Measurements from ENCODE around the gene INSR. TPM values are rescaled to one million over a fixed set of nuclear protein-coding genes. Genes with fewer than 3 reads are reported as not detected.

Gene INSR
- total and polyA plus RNA-seq, 2 donors (not counting 3 experiments of a cell fraction or from before 2014, with no cell fraction given) = 4.9 to 19.5 TPM

DNA sequence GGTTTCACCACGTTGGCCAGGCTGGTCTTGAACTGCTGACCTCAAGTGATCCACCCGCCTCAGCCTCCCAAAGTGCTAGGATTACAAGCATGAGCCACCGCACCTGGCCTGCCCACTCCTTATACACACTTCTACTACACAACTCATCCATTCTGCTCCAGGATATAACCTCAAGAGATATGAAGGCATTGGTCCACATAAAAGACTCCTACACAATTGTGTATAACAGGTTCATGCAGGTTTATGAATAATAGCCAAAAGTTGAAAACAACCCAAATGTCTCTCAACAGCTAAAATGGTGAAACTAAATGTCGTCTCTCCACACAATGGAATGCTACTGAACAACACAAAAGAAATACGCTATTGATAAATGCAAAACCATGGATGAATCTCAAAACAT is 58.1 kb downstream of the INSR start:
- Histone ChIP-seq H3K9ac (replicated peaks; ENCODE audit: extremely low read depth, insufficient read depth, low read length) (no peak overlapping the region), H3K27me3 (ENCODE audit: control insufficient read depth in 2 of 2, insufficient read depth in 2 of 2, low read length in 2 of 2) (no peaks in the 10 kb centered on the region), H3K27ac (ENCODE audit: insufficient read depth, low read depth, low read length) (no peak overlapping the region), H3K36me3 (ENCODE audit: control insufficient read depth in 2 of 2, extremely low read depth in 1 of 2, insufficient read depth in 2 of 2, low read length in 2 of 2) (no peaks in the 10 kb centered on the region), H3K4me3 (replicated peaks in 1 of 3; ENCODE audit: insufficient read depth in 1 of 3, low read depth in 1 of 3, low read length in 3 of 3) (no peak overlapping the region), H4K20me1 (replicated peaks; ENCODE audit: control insufficient read depth, extremely low read depth, insufficient read depth, low read length) (no peaks in the 10 kb centered on the region), H3K9me1 (replicated peaks; ENCODE audit: control insufficient read depth, extremely low read depth, insufficient read depth, low read length) (no peaks in the 10 kb centered on the region), H3K79me2 (ENCODE audit: control insufficient read depth, insufficient read depth, low read length) (no peaks in the 10 kb centered on the region), H3K4me2 (ENCODE audit: insufficient read depth, low read length) (no peak overlapping the region), H3K4me1 (ENCODE audit: control insufficient read depth, extremely low read depth, insufficient read depth, low read length) (no peaks in the 10 kb centered on the region), H2AFZ (ENCODE audit: low read depth, low read length) (no peak overlapping the region), H3K9me3 (replicated peaks; ENCODE audit: control insufficient read depth, insufficient read depth, low read length) (no peaks in the 10 kb centered on the region)
- dilution Hi-C loops (cut with MboI; ENCODE audit: extremely low pct_ligation_motif_present, low sequenced_read_pairs) (no loop called here), intact Hi-C loops (cut with micrococcal nuclease) (no loop called here)
- no peak for DNase-seq (ENCODE audit: low read depth, low spot score)
- FAIRE-seq = no peak
- no peak for TF ChIP-seq FOS (IDR thresholded peaks at IDR 0.05; ENCODE audit: borderline replicate concordance, insufficient read depth, low read length)
- no peak for TF ChIP-seq JUN (IDR thresholded peaks at IDR 0.05; ENCODE audit: borderline replicate concordance, insufficient read depth, insufficient read length, low read depth)
- TF ChIP-seq, protein P1, sequence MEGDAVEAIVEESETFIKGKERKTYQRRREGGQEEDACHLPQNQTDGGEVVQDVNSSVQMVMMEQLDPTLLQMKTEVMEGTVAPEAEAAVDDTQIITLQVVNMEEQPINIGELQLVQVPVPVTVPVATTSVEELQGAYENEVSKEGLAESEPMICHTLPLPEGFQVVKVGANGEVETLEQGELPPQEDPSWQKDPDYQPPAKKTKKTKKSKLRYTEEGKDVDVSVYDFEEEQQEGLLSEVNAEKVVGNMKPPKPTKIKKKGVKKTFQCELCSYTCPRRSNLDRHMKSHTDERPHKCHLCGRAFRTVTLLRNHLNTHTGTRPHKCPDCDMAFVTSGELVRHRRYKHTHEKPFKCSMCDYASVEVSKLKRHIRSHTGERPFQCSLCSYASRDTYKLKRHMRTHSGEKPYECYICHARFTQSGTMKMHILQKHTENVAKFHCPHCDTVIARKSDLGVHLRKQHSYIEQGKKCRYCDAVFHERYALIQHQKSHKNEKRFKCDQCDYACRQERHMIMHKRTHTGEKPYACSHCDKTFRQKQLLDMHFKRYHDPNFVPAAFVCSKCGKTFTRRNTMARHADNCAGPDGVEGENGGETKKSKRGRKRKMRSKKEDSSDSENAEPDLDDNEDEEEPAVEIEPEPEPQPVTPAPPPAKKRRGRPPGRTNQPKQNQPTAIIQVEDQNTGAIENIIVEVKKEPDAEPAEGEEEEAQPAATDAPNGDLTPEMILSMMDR (IDR thresholded peaks at IDR 0.05; ENCODE audit: extremely low read depth in 1 of 2, insufficient read depth in 1 of 2, low read depth in 1 of 2, low read length in 2 of 2) = no peak
- no peak for TF ChIP-seq MAX (IDR thresholded peaks at IDR 0.05; ENCODE audit: insufficient read depth, insufficient read length)
- no peak for TF ChIP-seq EZH2 (IDR thresholded peaks at IDR 0.05; ENCODE audit: borderline replicate concordance, low read depth, low read length, severe bottlenecking)
- no peak for TF ChIP-seq MYC (IDR thresholded peaks at IDR 0.05; ENCODE audit: low read depth, low read length)
- POLR2A ChIA-PET = no interaction called here
- BruUV-seq (replicated peaks) = no TSS peak
- CTCF ChIA-PET = no interaction called here

Data from endothelial cell of umbilical vein (primary cell).